T-helper 1 cell treated with Interleukin-12 subunit alpha and Interleukin-12 subunit beta and Interleukin-4 antibody, amounts not matched to agents 30 μg/mL and 1 μg/mL, for 36 hours (primary cell): ENCODE measurements around the gene REPS1.

Source experiments
- H3K27ac Mint-ChIP-seq: one replicate; pipeline ENCODE4 v1.8.0; 2021; ENCODE audit warnings: mild to moderate bottlenecking, mixed read lengths
- H3K27me3 Mint-ChIP-seq: one replicate; pipeline ENCODE4 v1.8.0; 2021; ENCODE audit warnings: low read depth, mixed read lengths
- H3K36me3 Mint-ChIP-seq: one replicate; pipeline ENCODE4 v1.8.0; 2021; ENCODE audit warnings: low read depth, mixed read lengths
- H3K4me1 Mint-ChIP-seq: one replicate; pipeline ENCODE4 v1.8.0; 2021; ENCODE audit warnings: low read depth, mixed read lengths
- H3K4me3 Mint-ChIP-seq: one replicate; pipeline ENCODE4 v1.8.0; 2021; ENCODE audit warnings: mild to moderate bottlenecking, moderate library complexity, mixed read lengths
- H3K9me3 Mint-ChIP-seq: one replicate; pipeline ENCODE4 v1.8.0; 2021; ENCODE audit warnings: mixed read lengths

Gene REPS1

GRCh38 chr6:138897031-138897430 lies 91.0 kb downstream of the REPS1 start:
- Mint-ChIP-seq H3K27ac (no peak overlapping the region), H3K4me1 (no peaks in the 10 kb centered on the region), H3K4me3 (no peak overlapping the region), H3K27me3 (no peaks in the 10 kb centered on the region), H3K36me3 (peaks cover 28% of the 10 kb centered on the region), H3K9me3 (no peaks in the 10 kb centered on the region)

DNA sequence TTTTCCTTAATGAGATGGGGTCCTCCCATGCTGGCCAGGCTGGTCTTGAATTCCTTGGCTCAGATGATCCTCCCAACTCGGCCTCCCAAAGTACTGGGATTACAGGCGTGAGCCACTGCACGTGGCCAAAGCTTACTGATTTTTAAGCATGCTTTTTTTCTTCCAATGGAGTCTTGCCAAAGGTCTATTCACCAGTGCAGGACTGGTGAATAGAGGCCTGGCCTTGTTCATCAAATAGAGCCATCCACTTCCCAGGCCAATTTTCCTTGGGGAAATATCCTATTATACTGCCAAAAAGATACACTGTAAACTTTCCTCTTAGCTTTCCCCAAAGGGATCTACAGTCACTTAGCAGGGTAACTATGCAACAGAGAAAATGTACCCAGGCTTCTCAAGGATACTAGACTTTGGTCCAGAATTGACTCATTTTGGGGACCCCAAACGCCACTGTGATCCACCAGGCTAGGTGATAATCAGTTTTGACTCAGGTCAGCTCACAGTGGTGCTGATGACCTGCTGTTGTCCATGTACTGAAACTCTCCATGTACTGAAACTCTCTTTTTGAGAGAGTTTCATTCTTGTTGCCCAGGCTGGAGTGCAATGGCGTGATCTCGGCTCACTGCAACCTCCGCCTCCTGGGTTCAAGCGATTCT lies 91.8 kb downstream of the REPS1 start:
- no peaks in the 10 kb centered on the region for H3K27me3 Mint-ChIP-seq
- no peak overlapping the region for H3K4me3 Mint-ChIP-seq
- H3K27ac Mint-ChIP-seq = no peak overlapping the region
- no peaks in the 10 kb centered on the region for H3K9me3 Mint-ChIP-seq
- peaks cover 28% of the 10 kb centered on the region for H3K36me3 Mint-ChIP-seq
- H3K4me1 Mint-ChIP-seq = no peaks in the 10 kb centered on the region

GRCh38 chr6:138891255-138891986 lies 96.6 kb downstream of the REPS1 start:
- H3K27ac Mint-ChIP-seq = no peak overlapping the region
- H3K36me3 Mint-ChIP-seq = peaks cover 6% of the 10 kb centered on the region
- no peaks in the 10 kb centered on the region for H3K4me1 Mint-ChIP-seq
- H3K27me3 Mint-ChIP-seq = no peaks in the 10 kb centered on the region
- no peak overlapping the region for H3K4me3 Mint-ChIP-seq
- H3K9me3 Mint-ChIP-seq = no peaks in the 10 kb centered on the region

DNA sequence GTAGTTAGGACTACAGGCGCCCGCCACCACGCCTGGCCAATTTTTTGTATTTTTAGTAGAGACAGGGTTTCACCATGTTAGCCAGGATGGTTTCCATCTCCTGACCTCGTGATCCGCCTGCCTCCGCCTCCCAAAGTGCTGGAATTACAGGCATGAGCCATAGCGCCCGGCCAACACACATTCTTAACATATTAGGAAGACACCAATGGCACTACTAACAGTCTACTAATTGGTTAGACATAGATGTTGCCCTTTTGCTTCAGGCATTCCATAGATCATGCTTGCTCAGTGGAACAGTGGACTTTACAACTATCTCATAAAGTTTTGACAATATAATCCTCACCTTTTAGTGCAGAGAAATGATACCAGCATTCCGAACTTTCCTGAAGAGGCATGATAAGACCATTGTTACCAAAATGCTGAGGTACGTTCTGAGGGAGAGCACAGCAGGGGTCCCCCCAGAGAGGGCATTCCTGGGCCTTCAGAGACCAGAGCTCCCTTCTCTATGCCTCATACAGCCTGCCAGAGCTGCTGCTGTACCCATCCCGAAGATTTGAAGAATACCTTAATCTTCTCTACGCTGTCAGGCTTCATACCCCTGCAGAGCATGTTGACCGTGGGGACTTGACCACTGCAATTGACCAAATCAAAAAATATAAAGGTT lies 102.8 kb downstream of the REPS1 start:
- no peaks in the 10 kb centered on the region for H3K9me3 Mint-ChIP-seq
- H3K27me3 Mint-ChIP-seq = no peaks in the 10 kb centered on the region
- H3K4me1 Mint-ChIP-seq = no peaks in the 10 kb centered on the region
- H3K36me3 Mint-ChIP-seq = no peaks in the 10 kb centered on the region
- no peak overlapping the region for H3K4me3 Mint-ChIP-seq
- no peak overlapping the region for H3K27ac Mint-ChIP-seq

DNA sequence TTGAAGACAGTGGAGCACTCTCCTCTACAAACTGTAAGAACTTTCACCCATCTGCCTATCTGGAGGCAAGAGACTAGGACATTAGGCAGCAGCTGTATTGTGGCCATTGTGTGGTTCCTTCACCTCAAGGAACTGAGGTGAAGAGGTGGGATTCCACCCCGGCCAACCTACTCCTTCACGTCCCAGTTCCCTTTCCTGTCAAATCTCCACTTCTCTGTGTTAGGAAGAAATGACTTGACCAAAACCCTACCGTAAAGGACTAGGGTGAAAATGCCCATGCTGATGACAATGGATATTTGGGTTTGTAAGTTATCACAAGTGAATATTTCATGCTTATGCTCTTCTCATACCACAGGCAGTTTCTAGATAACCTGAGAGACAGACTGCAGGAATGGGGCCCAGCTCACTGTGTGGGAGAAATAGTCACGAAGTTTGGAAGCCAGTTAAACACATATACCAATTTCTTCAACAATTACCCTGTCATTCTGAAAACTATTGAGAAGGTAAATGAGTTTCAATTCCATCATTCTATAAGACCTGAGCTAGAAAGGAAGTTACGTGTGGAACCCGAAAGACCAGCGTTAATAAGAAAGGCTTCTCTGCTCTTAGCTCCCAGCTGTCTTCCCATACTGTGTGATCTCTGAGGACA lies 105.6 kb downstream of the REPS1 start:
- Mint-ChIP-seq H3K27me3 (no peaks in the 10 kb centered on the region), H3K27ac (no peak overlapping the region), H3K4me3 (no peak overlapping the region), H3K4me1 (no peaks in the 10 kb centered on the region), H3K9me3 (no peaks in the 10 kb centered on the region), H3K36me3 (no peaks in the 10 kb centered on the region)

- no peak overlapping the region for H3K27ac Mint-ChIP-seq
Measured at GRCh38 chr6:138873191-138873590, 114.9 kb downstream of the REPS1 start.

DNA sequence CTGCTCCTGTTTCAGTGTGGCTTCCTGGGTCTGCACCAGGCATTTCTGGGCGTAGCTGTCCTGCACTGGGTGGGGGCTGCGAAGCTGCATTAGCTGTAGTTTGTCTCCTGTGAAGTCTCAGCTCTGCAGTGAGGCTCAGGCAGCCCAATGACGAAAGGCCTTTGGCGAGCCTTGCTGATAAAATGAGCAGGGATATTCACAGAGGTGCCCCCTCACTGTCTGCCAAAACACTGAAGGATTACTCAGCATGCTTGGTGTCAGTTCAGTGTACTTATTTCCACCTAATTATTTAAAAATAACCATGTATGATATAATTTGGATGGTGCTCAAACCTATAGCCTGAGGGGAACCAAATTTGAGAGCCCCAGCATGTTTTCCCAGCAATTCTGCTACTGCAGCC lies 118.7 kb downstream of the REPS1 start:
- Mint-ChIP-seq H3K4me3 (no peak overlapping the region), H3K27ac (no peak overlapping the region), H3K4me1 (no peaks in the 10 kb centered on the region), H3K9me3 (no peaks in the 10 kb centered on the region), H3K36me3 (no peaks in the 10 kb centered on the region), H3K27me3 (no peaks in the 10 kb centered on the region)

More at GRCh38 chr6:138873191-138873590, 114.9 kb downstream of the REPS1 start:
- Mint-ChIP-seq H3K4me3 (no peak overlapping the region), H3K27me3 (no peaks in the 10 kb centered on the region), H3K4me1 (no peaks in the 10 kb centered on the region), H3K9me3 (no peaks in the 10 kb centered on the region), H3K36me3 (no peaks in the 10 kb centered on the region)

- H3K4me1 Mint-ChIP-seq = no peaks in the 10 kb centered on the region
- H3K36me3 Mint-ChIP-seq = no peaks in the 10 kb centered on the region
- no peak overlapping the region for H3K4me3 Mint-ChIP-seq
- no peak overlapping the region for H3K27ac Mint-ChIP-seq
- H3K9me3 Mint-ChIP-seq = no peaks in the 10 kb centered on the region
- no peaks in the 10 kb centered on the region for H3K27me3 Mint-ChIP-seq
Measured at GRCh38 chr6:138868181-138868580, 119.9 kb downstream of the REPS1 start.

DNA sequence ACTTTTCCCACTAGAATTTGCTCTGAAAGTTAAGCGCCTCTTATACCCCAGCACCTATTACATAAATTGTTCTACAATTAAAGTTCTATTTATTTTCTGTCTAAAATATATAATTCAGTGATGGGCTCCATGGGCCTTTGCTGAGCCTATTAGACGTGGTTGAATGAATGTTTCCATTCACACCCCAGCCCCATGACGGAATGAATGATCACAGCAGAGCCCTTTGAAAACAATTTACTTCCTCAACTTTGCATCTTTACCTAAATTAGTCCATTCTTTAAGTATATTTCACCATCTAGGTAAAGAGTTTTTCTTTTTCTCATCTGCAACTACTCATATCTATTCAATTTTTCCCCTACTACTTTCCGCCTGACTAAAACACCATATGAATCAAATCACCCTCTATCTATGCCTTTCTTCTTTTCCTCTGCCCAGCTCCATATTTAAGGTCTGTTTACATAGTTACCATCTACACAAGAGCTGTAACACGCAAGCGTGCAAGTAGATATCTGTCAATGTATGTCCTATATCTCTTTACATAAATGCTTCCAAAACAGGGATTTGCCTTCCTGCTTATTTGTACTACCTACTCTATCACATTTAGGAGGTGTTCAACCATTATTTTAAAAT lies 122.5 kb downstream of the REPS1 start:
- Mint-ChIP-seq H3K4me3 (no peak overlapping the region), H3K27ac (no peak overlapping the region), H3K4me1 (no peaks in the 10 kb centered on the region)

GRCh38 chr6:138864343-138864890 lies 123.6 kb downstream of the REPS1 start:
- no peak overlapping the region for H3K4me3 Mint-ChIP-seq
- H3K27ac Mint-ChIP-seq = no peak overlapping the region

More for the DNA sequence above, 122.5 kb downstream of the REPS1 start:
- no peaks in the 10 kb centered on the region for H3K9me3 Mint-ChIP-seq
- H3K27me3 Mint-ChIP-seq = no peaks in the 10 kb centered on the region
- H3K36me3 Mint-ChIP-seq = no peaks in the 10 kb centered on the region

DNA sequence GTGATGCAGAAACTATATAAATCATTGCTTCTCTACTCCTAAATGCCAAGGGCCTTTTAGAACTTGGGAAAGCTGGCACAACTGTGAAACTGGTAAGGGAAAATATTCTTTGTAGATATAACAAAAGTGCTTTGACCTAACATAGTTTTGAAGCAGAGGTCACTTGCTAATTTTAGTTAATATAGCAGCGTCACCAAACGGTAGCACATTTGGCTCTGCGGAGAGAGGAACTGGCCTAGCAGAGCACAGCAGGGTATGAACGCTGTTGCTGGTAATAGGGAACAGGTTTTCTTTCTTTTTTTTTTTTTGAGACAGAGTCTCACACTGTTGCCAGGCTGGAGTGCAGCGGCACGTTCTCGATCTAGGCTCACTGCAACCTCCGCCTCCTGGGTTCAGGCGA lies 124.7 kb downstream of the REPS1 start:
- no peaks in the 10 kb centered on the region for H3K27me3 Mint-ChIP-seq
- H3K36me3 Mint-ChIP-seq = no peaks in the 10 kb centered on the region
- H3K4me3 Mint-ChIP-seq = no peak overlapping the region
- no peak overlapping the region for H3K27ac Mint-ChIP-seq
- no peaks in the 10 kb centered on the region for H3K9me3 Mint-ChIP-seq
- H3K4me1 Mint-ChIP-seq = no peaks in the 10 kb centered on the region

More at GRCh38 chr6:138864343-138864890, 123.6 kb downstream of the REPS1 start:
- Mint-ChIP-seq H3K9me3 (no peaks in the 10 kb centered on the region), H3K27me3 (no peaks in the 10 kb centered on the region), H3K36me3 (no peaks in the 10 kb centered on the region), H3K4me1 (no peaks in the 10 kb centered on the region)

DNA sequence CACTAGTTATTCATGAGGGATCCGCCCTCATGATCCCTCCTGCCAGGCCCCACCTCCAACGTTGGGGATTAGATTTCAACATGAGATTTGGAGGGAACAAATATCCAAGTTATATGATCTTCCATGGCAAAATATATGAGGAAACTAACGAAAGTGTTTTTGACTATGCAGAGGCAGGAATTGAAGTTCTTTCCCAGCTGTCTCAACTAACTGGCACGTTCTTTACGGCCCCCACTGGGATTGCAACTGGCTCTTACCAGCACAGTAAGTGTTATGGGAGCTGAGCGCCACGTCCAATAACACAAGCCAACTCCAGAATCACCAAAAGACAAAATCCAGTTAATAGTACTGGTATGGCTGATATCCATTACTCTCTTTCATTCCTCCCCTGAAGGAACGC lies 125.6 kb downstream of the REPS1 start:
- H3K9me3 Mint-ChIP-seq = no peaks in the 10 kb centered on the region
- H3K27ac Mint-ChIP-seq = no peak overlapping the region
- H3K27me3 Mint-ChIP-seq = no peaks in the 10 kb centered on the region
- no peaks in the 10 kb centered on the region for H3K4me1 Mint-ChIP-seq
- no peaks in the 10 kb centered on the region for H3K36me3 Mint-ChIP-seq
- H3K4me3 Mint-ChIP-seq = no peak overlapping the region

DNA sequence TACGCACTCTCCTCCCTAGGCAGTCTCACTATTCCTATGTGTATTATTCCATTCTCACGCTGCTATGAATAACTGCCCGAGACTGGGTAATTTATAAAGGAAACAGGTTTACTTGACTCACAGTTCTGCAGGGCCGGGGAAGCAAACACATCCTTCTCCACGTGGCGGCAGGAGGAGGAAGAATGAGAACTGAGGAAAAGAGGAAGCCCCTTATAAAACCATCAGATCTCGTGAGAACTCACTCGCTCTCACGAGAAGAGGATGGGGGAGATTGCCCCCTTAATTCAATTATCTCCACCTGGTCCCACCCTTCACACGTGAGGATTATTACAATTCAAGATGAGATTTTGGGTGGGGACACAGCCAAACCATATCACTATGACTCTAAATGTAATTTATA lies 130.3 kb downstream of the REPS1 start:
- no peaks in the 10 kb centered on the region for H3K27me3 Mint-ChIP-seq
- H3K27ac Mint-ChIP-seq = no peak overlapping the region
- no peaks in the 10 kb centered on the region for H3K9me3 Mint-ChIP-seq
- H3K4me1 Mint-ChIP-seq = no peaks in the 10 kb centered on the region
- no peaks in the 10 kb centered on the region for H3K36me3 Mint-ChIP-seq
- no peak overlapping the region for H3K4me3 Mint-ChIP-seq

- H3K9me3 Mint-ChIP-seq = no peaks in the 10 kb centered on the region
- no peak overlapping the region for H3K4me3 Mint-ChIP-seq
Measured at GRCh38 chr6:138856654-138857053, 131.4 kb downstream of the REPS1 start.

More at GRCh38 chr6:138856654-138857053, 131.4 kb downstream of the REPS1 start:
- Mint-ChIP-seq H3K36me3 (no peaks in the 10 kb centered on the region), H3K27ac (no peak overlapping the region), H3K4me1 (no peaks in the 10 kb centered on the region), H3K27me3 (no peaks in the 10 kb centered on the region)
